Tibial artery (tissue), 4 donors: ENCODE measurements around the gene GPR142.

ENCODE experiments used
- DNase-seq, 2 donors: peaks; one replicate each; pipeline ENCODE4 v3.0.0-alpha.2; 2019
- H3K27ac ChIP-seq, 2 donors: fragments of 200-600 bp; sonication (generic) in 1 of 2; 1 replicate in 1 of 2; 2 replicates in 1 of 2; pipeline ENCODE4 v1.5.1; 2018 to 2019; ENCODE audit warnings: mild to moderate bottlenecking in 1 of 2
- H3K27me3 ChIP-seq, 2 donors: fragments of 200-600 bp; sonication (generic) in 1 of 2; one replicate each; pipeline versions ENCODE4 v1.5.1 to v1.6.0; 2016 to 2019
- H3K36me3 ChIP-seq, 3 donors: fragments of 200-600 bp; sonication (generic) in 2 of 3; one replicate each; pipeline ENCODE4 v1.5.1; 2016 to 2019; ENCODE audit warnings: mild to moderate bottlenecking in 2 of 3
- H3K4me1 ChIP-seq, 4 donors: fragments of 200-600 bp; sonication (generic) in 2 of 4; 1 replicate in 3 of 4; 2 replicates in 1 of 4; pipeline ENCODE4 v1.5.1; 2016 to 2019
- H3K4me3 ChIP-seq, 2 donors: fragments of 200-600 bp; sonication (generic) in 1 of 2; 1 replicate in 1 of 2; 2 replicates in 1 of 2; pipeline ENCODE4 v1.5.1; 2018 to 2019; ENCODE audit warnings: mild to moderate bottlenecking in 2 of 2
- H3K9me3 ChIP-seq, 3 donors: fragments of 200-600 bp; sonication (generic) in 1 of 3; one replicate each; pipeline ENCODE4 v1.5.1; 2016 to 2019
- intact Hi-C: fragments of 100-400 bp; cut with DNase I; formaldehyde crosslinking; loops from one replicate; pipeline ENCODE4 v1.15.0; 2023; ENCODE audit warnings: low total_unique reads
- TF ChIP-seq, protein P1 (sequence below), 2 experiments: fragments of 200-600 bp in 1 of 2; fragments of 450-650 bp in 1 of 2; IDR thresholded peaks; one replicate each; pipeline ENCODE4 v1.5.1; 2017 to 2019; ENCODE audit warnings: antibody characterized with exemption in 2 of 2, mild to moderate bottlenecking in 1 of 2, moderate library complexity in 1 of 2

The GPR142 gene

DNA sequence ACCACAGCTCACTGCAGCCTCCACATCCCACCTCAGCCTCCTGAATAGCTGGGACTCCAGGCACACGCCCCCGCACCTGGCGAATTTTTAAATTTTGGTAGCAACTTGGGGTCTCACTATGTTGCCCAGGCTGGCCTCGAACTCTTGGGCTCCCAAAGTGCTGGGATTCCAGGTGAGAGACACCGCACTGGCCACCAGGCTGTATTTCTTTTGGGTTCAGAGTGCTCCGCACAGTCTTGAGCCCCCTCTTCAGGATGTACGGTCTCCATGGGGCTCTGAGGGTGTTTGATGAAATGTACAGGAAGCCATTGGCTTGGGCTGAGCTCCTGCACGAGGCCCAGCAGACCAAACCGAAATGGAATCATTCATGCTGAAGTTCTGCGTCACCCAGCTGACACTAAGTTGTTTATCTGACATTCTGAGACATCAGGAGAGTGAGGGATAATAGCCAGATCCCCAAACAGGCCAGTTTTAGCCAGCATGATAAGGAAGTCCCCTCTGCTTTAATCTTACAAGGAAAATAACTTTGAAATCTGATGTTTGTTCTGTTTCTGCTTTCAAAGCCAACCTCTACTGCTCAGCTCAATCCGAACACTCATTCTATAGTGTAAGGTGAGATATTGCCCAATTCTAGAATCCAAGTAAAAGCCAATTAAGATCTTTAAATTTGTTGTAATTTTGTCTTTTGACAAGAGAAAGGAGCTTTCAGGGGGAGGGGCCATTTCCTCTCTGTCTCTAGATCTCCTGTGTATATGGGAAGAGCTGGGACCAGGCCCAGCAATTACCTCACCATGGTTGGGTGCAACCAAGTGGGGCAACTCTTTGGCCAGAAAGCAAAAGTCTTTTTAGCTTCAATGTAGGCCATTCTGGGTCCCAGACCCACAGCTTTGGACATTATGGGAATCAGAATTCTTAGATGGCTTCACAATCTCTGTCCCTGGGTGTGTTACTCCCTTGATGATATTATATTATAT lies 23.7 kb downstream of the GPR142 start:
- H3K27ac ChIP-seq, result no peak overlapping the region

GRCh38 chr17:74391771-74392170 lies 24.5 kb downstream of the GPR142 start:
- Histone ChIP-seq H3K27me3 (no peaks in the 10 kb centered on the region), H3K9me3 (no peaks in the 10 kb centered on the region), H3K4me1 (no peaks in the 10 kb centered on the region), H3K36me3 (no peaks in the 10 kb centered on the region), H3K27ac (no peak overlapping the region), H3K4me3 (no peak overlapping the region)
- TF ChIP-seq, protein P1, sequence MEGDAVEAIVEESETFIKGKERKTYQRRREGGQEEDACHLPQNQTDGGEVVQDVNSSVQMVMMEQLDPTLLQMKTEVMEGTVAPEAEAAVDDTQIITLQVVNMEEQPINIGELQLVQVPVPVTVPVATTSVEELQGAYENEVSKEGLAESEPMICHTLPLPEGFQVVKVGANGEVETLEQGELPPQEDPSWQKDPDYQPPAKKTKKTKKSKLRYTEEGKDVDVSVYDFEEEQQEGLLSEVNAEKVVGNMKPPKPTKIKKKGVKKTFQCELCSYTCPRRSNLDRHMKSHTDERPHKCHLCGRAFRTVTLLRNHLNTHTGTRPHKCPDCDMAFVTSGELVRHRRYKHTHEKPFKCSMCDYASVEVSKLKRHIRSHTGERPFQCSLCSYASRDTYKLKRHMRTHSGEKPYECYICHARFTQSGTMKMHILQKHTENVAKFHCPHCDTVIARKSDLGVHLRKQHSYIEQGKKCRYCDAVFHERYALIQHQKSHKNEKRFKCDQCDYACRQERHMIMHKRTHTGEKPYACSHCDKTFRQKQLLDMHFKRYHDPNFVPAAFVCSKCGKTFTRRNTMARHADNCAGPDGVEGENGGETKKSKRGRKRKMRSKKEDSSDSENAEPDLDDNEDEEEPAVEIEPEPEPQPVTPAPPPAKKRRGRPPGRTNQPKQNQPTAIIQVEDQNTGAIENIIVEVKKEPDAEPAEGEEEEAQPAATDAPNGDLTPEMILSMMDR (IDR thresholded peaks at IDR 0.05), result no peak
- intact Hi-C loops, result no loop called here
- no peak for DNase-seq

More for the DNA sequence above, 23.7 kb downstream of the GPR142 start:
- TF ChIP-seq, protein P1 (IDR thresholded peaks at IDR 0.05), result no peak
- no peaks in the 10 kb centered on the region for H3K9me3 ChIP-seq
- no peak for DNase-seq
- H3K27me3 ChIP-seq, result no peaks in the 10 kb centered on the region
- peaks cover 0 to 7% (median 2%) of the 10 kb centered on the region in 4 donors for H3K4me1 ChIP-seq
- intact Hi-C loops, result no loop called here
- no peak overlapping the region for H3K4me3 ChIP-seq
- H3K36me3 ChIP-seq, result no peaks in the 10 kb centered on the region

DNA sequence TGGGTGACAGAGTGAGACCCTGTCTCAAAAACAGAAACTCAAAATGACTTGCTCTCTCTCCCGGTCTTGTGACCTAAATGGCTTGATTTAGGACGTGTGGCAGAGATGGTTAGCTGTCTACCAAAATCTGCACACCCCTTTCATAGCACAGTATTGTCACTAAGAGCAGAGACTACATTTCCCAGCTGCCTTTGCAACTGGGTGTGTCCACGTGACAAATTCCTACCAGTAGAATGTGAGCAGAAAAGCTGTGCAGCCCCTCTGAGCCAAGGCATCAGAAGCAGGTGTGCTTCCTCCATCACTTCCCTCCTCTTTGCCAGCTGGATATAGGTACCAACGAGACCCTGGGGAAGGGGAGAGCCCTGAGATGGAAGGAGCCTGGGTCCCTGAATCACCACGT lies 25.5 kb downstream of the GPR142 start:
- Histone ChIP-seq H3K4me3 (no peak overlapping the region), H3K4me1 (no peaks in the 10 kb centered on the region), H3K9me3 (no peaks in the 10 kb centered on the region), H3K27ac (no peak overlapping the region), H3K27me3 (no peaks in the 10 kb centered on the region), H3K36me3 (no peaks in the 10 kb centered on the region)
- intact Hi-C loops, result no loop called here
- DNase-seq, result no peak
- TF ChIP-seq, protein P1 (IDR thresholded peaks at IDR 0.05), result no peak

DNA sequence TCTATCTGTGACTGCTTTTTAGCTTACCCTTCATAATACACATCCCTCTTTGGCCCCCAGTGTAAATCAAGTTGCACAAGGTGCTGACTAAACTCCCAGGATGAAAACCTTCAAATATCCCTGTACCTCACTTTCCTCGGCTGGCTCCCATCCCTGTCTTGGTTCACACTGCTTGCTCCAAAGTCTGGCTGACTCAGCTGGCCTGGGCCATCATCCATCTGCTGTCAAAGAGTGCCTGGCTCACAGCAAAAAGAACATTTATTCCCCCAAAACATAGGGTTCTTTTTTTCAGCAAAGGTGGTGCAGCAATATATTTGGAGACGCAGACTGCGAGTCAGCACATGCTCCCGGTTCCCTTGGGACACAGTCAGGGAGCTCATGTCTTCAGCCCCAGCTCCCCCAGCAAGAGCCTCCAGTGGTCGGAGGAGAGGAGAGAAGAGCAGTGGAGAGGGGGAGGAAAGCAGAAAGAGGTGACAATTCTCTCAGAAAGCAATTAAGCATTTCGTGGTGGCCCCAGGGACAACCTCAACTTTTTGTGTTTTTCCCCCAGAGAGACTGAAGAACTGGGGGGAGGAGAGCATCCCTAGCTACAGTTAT lies 26.1 kb downstream of the GPR142 start:
- no peak overlapping the region for H3K27ac ChIP-seq
- intact Hi-C loops, result no loop called here
- no peaks in the 10 kb centered on the region for H3K27me3 ChIP-seq
- H3K36me3 ChIP-seq, result no peaks in the 10 kb centered on the region
- H3K4me3 ChIP-seq, result no peak overlapping the region
- H3K4me1 ChIP-seq, result no peaks in the 10 kb centered on the region
- H3K9me3 ChIP-seq, result no peaks in the 10 kb centered on the region
- TF ChIP-seq, protein P1 (IDR thresholded peaks at IDR 0.05), result no peak
- no peak for DNase-seq

GRCh38 chr17:74394275-74394950 lies 27.1 kb downstream of the GPR142 start:
- no peak overlapping the region for H3K27ac ChIP-seq
- TF ChIP-seq, protein P1 (IDR thresholded peaks at IDR 0.05), result no peak
- no peaks in the 10 kb centered on the region for H3K27me3 ChIP-seq
- intact Hi-C loops, result no loop called here
- H3K4me3 ChIP-seq, result no peak overlapping the region
- no peaks in the 10 kb centered on the region for H3K36me3 ChIP-seq
- H3K4me1 ChIP-seq, result no peaks in the 10 kb centered on the region
- H3K9me3 ChIP-seq, result no peaks in the 10 kb centered on the region
- DNase-seq, result no peak
